ENCODE data around the gene OR1N1.

Gene OR1N1

GRCh38 chr9:122510502-122510901 lies 16.6 kb downstream of the OR1N1 start, which contains the start of gene OR1J2:
Gene OR1J2, plus strand, starts transcription at chr9:122510802. Its CDS starts 0 bp downstream, at chr9:122510802.
- H2AFZ ChIP-seq (ENCODE audit: insufficient read depth, low read length, poor library complexity) = no peak within 1 kb of the TSS
- no peaks in the 10 kb centered on the region for H3K36me3 ChIP-seq (ENCODE audit: control insufficient read depth in 1 of 2, insufficient read depth in 2 of 2, low read length in 2 of 2)
- no peak within 1 kb of the TSS for H4K8ac ChIP-seq (ENCODE audit: low read depth, low read length)
- peaks cover 8% of the 10 kb centered on the region for H3K9me3 ChIP-seq (ENCODE audit: insufficient read depth, low read depth, low read length)
- H2AK5ac ChIP-seq (ENCODE audit: low read length) = no peak within 1 kb of the TSS
- H3K27me3 ChIP-seq (ENCODE audit: insufficient read depth, low read length) = no peaks in the 10 kb centered on the region
- H3K23ac ChIP-seq (ENCODE audit: low read length) = no peak within 1 kb of the TSS
- H3K79me2 ChIP-seq (ENCODE audit: control insufficient read depth, insufficient read depth, low read length, poor library complexity) = no peaks in the 10 kb centered on the region
- no peaks in the 10 kb centered on the region for H3K79me1 ChIP-seq (ENCODE audit: low read length)
- no peak within 1 kb of the TSS for H3K14ac ChIP-seq (ENCODE audit: low read length)
- H3K27ac ChIP-seq (ENCODE audit: low read depth, low read length) = no peak within 1 kb of the TSS
- no peaks in the 10 kb centered on the region for H3K4me1 ChIP-seq (ENCODE audit: control insufficient read depth in 1 of 2, insufficient read depth in 2 of 2, low read length in 2 of 2)
- no peak within 1 kb of the TSS for H2BK12ac ChIP-seq (ENCODE audit: low read length)
- no peak within 1 kb of the TSS for H2BK5ac ChIP-seq (ENCODE audit: low read depth, low read length, poor library complexity)
- H3K9ac ChIP-seq (ENCODE audit: low read length) = no peak within 1 kb of the TSS
- no peak within 1 kb of the TSS for H4K91ac ChIP-seq (ENCODE audit: low read depth, low read length)
- H3K4me3 ChIP-seq (ENCODE audit: low read depth, low read length) = peak within 1 kb of the TSS; percentile 48
- no peak for DNase-seq
- WGBS (ENCODE audit: extremely low coverage, insufficient coverage, insufficient read length) = no CpG with 5 or more reads among the region's 6 CpGs
- no peak within 1 kb of the TSS for H4K12ac ChIP-seq (ENCODE audit: low read depth, low read length)
- no peak within 1 kb of the TSS for H3K18ac ChIP-seq (ENCODE audit: low read length)
- H3K4me2 ChIP-seq (ENCODE audit: low read length) = no peak within 1 kb of the TSS
- H3K4ac ChIP-seq (ENCODE audit: low read depth, low read length) = no peak within 1 kb of the TSS
- no peak within 1 kb of the TSS for H2BK120ac ChIP-seq (ENCODE audit: insufficient read depth, low read length, poor library complexity)

- H4K8ac ChIP-seq (ENCODE audit: low read depth, low read length) = no peak overlapping the region
- no peak overlapping the region for H3K14ac ChIP-seq (ENCODE audit: low read length)
- H3K4ac ChIP-seq (ENCODE audit: low read depth, low read length) = no peak overlapping the region
- no CpG with 5 or more reads among the region's 2 CpGs for WGBS (ENCODE audit: extremely low coverage, insufficient coverage, insufficient read length)
- no peaks in the 10 kb centered on the region for H3K79me2 ChIP-seq (ENCODE audit: control insufficient read depth, insufficient read depth, low read length, poor library complexity)
- H3K79me1 ChIP-seq (ENCODE audit: low read length) = no peaks in the 10 kb centered on the region
- no peak overlapping the region for H2BK120ac ChIP-seq (ENCODE audit: insufficient read depth, low read length, poor library complexity)
- H2BK12ac ChIP-seq (ENCODE audit: low read length) = no peak overlapping the region
- no peaks in the 10 kb centered on the region for H3K36me3 ChIP-seq (ENCODE audit: control insufficient read depth in 1 of 2, insufficient read depth in 2 of 2, low read length in 2 of 2)
- H3K27me3 ChIP-seq (ENCODE audit: insufficient read depth, low read length) = no peaks in the 10 kb centered on the region
- no peak overlapping the region for H3K4me2 ChIP-seq (ENCODE audit: low read length)
- H2AK5ac ChIP-seq (ENCODE audit: low read length) = no peak overlapping the region
- peaks cover 10% of the 10 kb centered on the region for H3K9me3 ChIP-seq (ENCODE audit: insufficient read depth, low read depth, low read length)
- H3K18ac ChIP-seq (ENCODE audit: low read length) = no peak overlapping the region
- no peaks in the 10 kb centered on the region for H3K4me1 ChIP-seq (ENCODE audit: control insufficient read depth in 1 of 2, insufficient read depth in 2 of 2, low read length in 2 of 2)
- H4K91ac ChIP-seq (ENCODE audit: low read depth, low read length) = no peak overlapping the region
- no peak overlapping the region for H3K27ac ChIP-seq (ENCODE audit: low read depth, low read length)
- no peak overlapping the region for H3K4me3 ChIP-seq (ENCODE audit: low read depth, low read length)
- no peak overlapping the region for H3K9ac ChIP-seq (ENCODE audit: low read length)
- H3K23ac ChIP-seq (ENCODE audit: low read length) = no peak overlapping the region
- no peak for DNase-seq
- H2BK5ac ChIP-seq (ENCODE audit: low read depth, low read length, poor library complexity) = no peak overlapping the region
- H4K12ac ChIP-seq (ENCODE audit: low read depth, low read length) = no peak overlapping the region
- no peak overlapping the region for H2AFZ ChIP-seq (ENCODE audit: insufficient read depth, low read length, poor library complexity)
Observed at GRCh38 chr9:122506964-122507363, 20.1 kb downstream of the OR1N1 start.

- H3K4ac ChIP-seq (ENCODE audit: low read depth, low read length) = no peak overlapping the region
- no peak overlapping the region for H3K4me3 ChIP-seq (ENCODE audit: low read depth, low read length)
- no peak overlapping the region for H3K4me2 ChIP-seq (ENCODE audit: low read length)
- no peak overlapping the region for H4K12ac ChIP-seq (ENCODE audit: low read depth, low read length)
- H3K4me1 ChIP-seq (ENCODE audit: control insufficient read depth in 1 of 2, insufficient read depth in 2 of 2, low read length in 2 of 2) = no peaks in the 10 kb centered on the region
- H2AFZ ChIP-seq (ENCODE audit: insufficient read depth, low read length, poor library complexity) = no peak overlapping the region
- H3K14ac ChIP-seq (ENCODE audit: low read length) = no peak overlapping the region
- H2AK5ac ChIP-seq (ENCODE audit: low read length) = no peak overlapping the region
- no peak overlapping the region for H3K18ac ChIP-seq (ENCODE audit: low read length)
- no peak overlapping the region for H2BK5ac ChIP-seq (ENCODE audit: low read depth, low read length, poor library complexity)
- H3K27me3 ChIP-seq (ENCODE audit: insufficient read depth, low read length) = no peaks in the 10 kb centered on the region
- H2BK12ac ChIP-seq (ENCODE audit: low read length) = no peak overlapping the region
- no peak overlapping the region for H4K91ac ChIP-seq (ENCODE audit: low read depth, low read length)
- WGBS (ENCODE audit: extremely low coverage, insufficient coverage, insufficient read length) = no CpG with 5 or more reads among the region's 2 CpGs
- H3K79me2 ChIP-seq (ENCODE audit: control insufficient read depth, insufficient read depth, low read length, poor library complexity) = no peaks in the 10 kb centered on the region
- no peak overlapping the region for H4K8ac ChIP-seq (ENCODE audit: low read depth, low read length)
- H3K27ac ChIP-seq (ENCODE audit: low read depth, low read length) = no peak overlapping the region
- H3K9me3 ChIP-seq (ENCODE audit: insufficient read depth, low read depth, low read length) = peaks cover 20% of the 10 kb centered on the region
- H3K9ac ChIP-seq (ENCODE audit: low read length) = no peak overlapping the region
- no peaks in the 10 kb centered on the region for H3K79me1 ChIP-seq (ENCODE audit: low read length)
- H2BK120ac ChIP-seq (ENCODE audit: insufficient read depth, low read length, poor library complexity) = no peak overlapping the region
- DNase-seq = peak; percentile 96 to 99
- no peaks in the 10 kb centered on the region for H3K36me3 ChIP-seq (ENCODE audit: control insufficient read depth in 1 of 2, insufficient read depth in 2 of 2, low read length in 2 of 2)
- no peak overlapping the region for H3K23ac ChIP-seq (ENCODE audit: low read length)
Observed at GRCh38 chr9:122498883-122499288, 28.2 kb downstream of the OR1N1 start.

DNA sequence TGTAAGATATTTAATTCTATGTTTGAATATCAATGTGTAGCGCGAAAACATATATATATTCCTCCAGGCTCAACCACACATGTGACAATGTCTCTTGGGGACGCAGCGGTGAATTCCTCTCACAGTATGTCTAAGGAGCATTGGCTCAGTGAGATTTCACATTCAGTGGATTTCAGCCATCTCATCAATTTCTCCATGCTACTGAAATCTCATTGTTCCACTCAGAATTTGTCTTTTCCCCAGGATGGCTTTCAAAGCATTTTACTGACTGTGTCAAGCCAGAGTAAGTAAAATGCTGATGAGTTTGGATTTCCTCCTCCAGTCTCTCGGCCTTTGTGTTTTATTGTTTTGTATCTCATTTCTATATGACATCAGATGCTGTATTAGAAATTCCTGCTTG lies 48.0 kb downstream of the OR1N1 start:
- Histone ChIP-seq H3K9ac (ENCODE audit: low read length) (no peak overlapping the region), H4K91ac (ENCODE audit: low read depth, low read length) (no peak overlapping the region), H2BK5ac (ENCODE audit: low read depth, low read length, poor library complexity) (no peak overlapping the region), H2BK120ac (ENCODE audit: insufficient read depth, low read length, poor library complexity) (no peak overlapping the region), H3K27me3 (ENCODE audit: insufficient read depth, low read length) (no peaks in the 10 kb centered on the region), H3K36me3 (ENCODE audit: control insufficient read depth in 1 of 2, insufficient read depth in 2 of 2, low read length in 2 of 2) (no peaks in the 10 kb centered on the region), H3K4me2 (ENCODE audit: low read length) (no peak overlapping the region), H3K79me2 (ENCODE audit: control insufficient read depth, insufficient read depth, low read length, poor library complexity) (no peaks in the 10 kb centered on the region), H3K27ac (ENCODE audit: low read depth, low read length) (no peak overlapping the region), H3K18ac (ENCODE audit: low read length) (no peak overlapping the region), H4K12ac (ENCODE audit: low read depth, low read length) (no peak overlapping the region), H3K79me1 (ENCODE audit: low read length) (no peaks in the 10 kb centered on the region), H3K14ac (ENCODE audit: low read length) (no peak overlapping the region), H4K8ac (ENCODE audit: low read depth, low read length) (no peak overlapping the region), H3K4me3 (ENCODE audit: low read depth, low read length) (no peak overlapping the region), H3K9me3 (ENCODE audit: insufficient read depth, low read depth, low read length) (peaks cover 8% of the 10 kb centered on the region), H2AFZ (ENCODE audit: insufficient read depth, low read length, poor library complexity) (no peak overlapping the region), H3K4ac (ENCODE audit: low read depth, low read length) (no peak overlapping the region), H2BK12ac (ENCODE audit: low read length) (no peak overlapping the region), H3K23ac (ENCODE audit: low read length) (no peak overlapping the region), H2AK5ac (ENCODE audit: low read length) (no peak overlapping the region), H3K4me1 (ENCODE audit: control insufficient read depth in 1 of 2, insufficient read depth in 2 of 2, low read length in 2 of 2) (no peaks in the 10 kb centered on the region)
- no CpG with 5 or more reads among the region's 5 CpGs for WGBS (ENCODE audit: extremely low coverage, insufficient coverage, insufficient read length)
- no peak for DNase-seq

Data from trophoblast cell (in vitro differentiated cells and primary cell).